ENCODE data around the gene PDE8A.

Gene PDE8A

GRCh38 chr15:85033148-85033547 lies 51.5 kb downstream of the PDE8A start:
- DNase-seq = no peak
- WGBS (ENCODE audit: extremely low coverage, insufficient coverage, low lambda C conversion rate) = no CpG with 5 or more reads among the region's 1 CpG
- H3K79me2 ChIP-seq (ENCODE audit: control insufficient read depth, insufficient read depth, low read length) = no peaks in the 10 kb centered on the region

GRCh38 chr15:85034276-85034675 lies 52.6 kb downstream of the PDE8A start:
- WGBS (ENCODE audit: extremely low coverage, insufficient coverage, low lambda C conversion rate) = no CpG with 5 or more reads among the region's 5 CpGs
- Histone ChIP-seq H3K4me2 (ENCODE audit: low read length) (no peak overlapping the region), H3K4ac (ENCODE audit: low read depth, low read length) (no peak overlapping the region), H2BK5ac (ENCODE audit: low read length) (no peak overlapping the region), H4K5ac (ENCODE audit: low read length) (no peak overlapping the region), H3K36me3 (ENCODE audit: control insufficient read depth, insufficient read depth, low read length) (no peaks in the 10 kb centered on the region), H3K27ac (ENCODE audit: low read depth, low read length) (no peak overlapping the region), H3K18ac (ENCODE audit: low read length) (no peak overlapping the region), H4K8ac (ENCODE audit: low read depth, low read length) (no peak overlapping the region), H3K79me1 (ENCODE audit: low read length) (no peaks in the 10 kb centered on the region), H2BK15ac (replicated peaks; ENCODE audit: low read depth) (no peak overlapping the region), H3K4me3 (ENCODE audit: low read length) (no peak overlapping the region), H3K27me3 (ENCODE audit: insufficient read depth, low read length, poor library complexity) (no peaks in the 10 kb centered on the region), H3K56ac (ENCODE audit: low read length) (no peak overlapping the region), H3K4me1 (ENCODE audit: control insufficient read depth, low read depth, low read length) (peaks cover 16% of the 10 kb centered on the region), H3K79me2 (ENCODE audit: control insufficient read depth, insufficient read depth, low read length) (no peaks in the 10 kb centered on the region), H3K9ac (ENCODE audit: low read length) (no peak overlapping the region), H3K23ac (ENCODE audit: low read length) (no peak overlapping the region), H2AK5ac (ENCODE audit: low read length) (no peak overlapping the region), H2BK120ac (ENCODE audit: low read depth, low read length) (no peak overlapping the region)
- DNase-seq = no peak

More at GRCh38 chr15:85033148-85033547, 51.5 kb downstream of the PDE8A start:
- H3K27me3 ChIP-seq (ENCODE audit: insufficient read depth, low read length, poor library complexity) = no peaks in the 10 kb centered on the region
- no peaks in the 10 kb centered on the region for H3K36me3 ChIP-seq (ENCODE audit: control insufficient read depth, insufficient read depth, low read length)
- no peak overlapping the region for H2BK120ac ChIP-seq (ENCODE audit: low read depth, low read length)
- H3K18ac ChIP-seq (ENCODE audit: low read length) = no peak overlapping the region
- H3K27ac ChIP-seq (ENCODE audit: low read depth, low read length) = no peak overlapping the region
- no peak overlapping the region for H2BK5ac ChIP-seq (ENCODE audit: low read length)
- H4K5ac ChIP-seq (ENCODE audit: low read length) = no peak overlapping the region
- H2AK5ac ChIP-seq (ENCODE audit: low read length) = no peak overlapping the region
- H3K56ac ChIP-seq (ENCODE audit: low read length) = no peak overlapping the region
- H3K4me1 ChIP-seq (ENCODE audit: control insufficient read depth, low read depth, low read length) = peaks cover 16% of the 10 kb centered on the region
- H3K4ac ChIP-seq (ENCODE audit: low read depth, low read length) = no peak overlapping the region
- H3K4me3 ChIP-seq (ENCODE audit: low read length) = no peak overlapping the region
- no peak overlapping the region for H4K8ac ChIP-seq (ENCODE audit: low read depth, low read length)
- H2BK15ac ChIP-seq (replicated peaks; ENCODE audit: low read depth) = no peak overlapping the region
- H3K23ac ChIP-seq (ENCODE audit: low read length) = no peak overlapping the region
- H3K79me1 ChIP-seq (ENCODE audit: low read length) = no peaks in the 10 kb centered on the region
- H3K9ac ChIP-seq (ENCODE audit: low read length) = no peak overlapping the region
- no peak overlapping the region for H3K4me2 ChIP-seq (ENCODE audit: low read length)

- H2BK120ac ChIP-seq (ENCODE audit: low read depth, low read length) = no peak overlapping the region
- H2AK5ac ChIP-seq (ENCODE audit: low read length) = no peak overlapping the region
- no peak overlapping the region for H3K23ac ChIP-seq (ENCODE audit: low read length)
- no peak overlapping the region for H3K4me2 ChIP-seq (ENCODE audit: low read length)
- no peak overlapping the region for H2BK5ac ChIP-seq (ENCODE audit: low read length)
- H3K27ac ChIP-seq (ENCODE audit: low read depth, low read length) = no peak overlapping the region
- no peak for DNase-seq
- H3K56ac ChIP-seq (ENCODE audit: low read length) = no peak overlapping the region
- H3K36me3 ChIP-seq (ENCODE audit: control insufficient read depth, insufficient read depth, low read length) = no peaks in the 10 kb centered on the region
- H3K4me1 ChIP-seq (ENCODE audit: control insufficient read depth, low read depth, low read length) = peaks cover 9% of the 10 kb centered on the region
- H4K5ac ChIP-seq (ENCODE audit: low read length) = no peak overlapping the region
- H2BK15ac ChIP-seq (replicated peaks; ENCODE audit: low read depth) = no peak overlapping the region
- H3K4me3 ChIP-seq (ENCODE audit: low read length) = no peak overlapping the region
- no peaks in the 10 kb centered on the region for H3K79me1 ChIP-seq (ENCODE audit: low read length)
- no peaks in the 10 kb centered on the region for H3K79me2 ChIP-seq (ENCODE audit: control insufficient read depth, insufficient read depth, low read length)
- H4K8ac ChIP-seq (ENCODE audit: low read depth, low read length) = no peak overlapping the region
- no peak overlapping the region for H3K4ac ChIP-seq (ENCODE audit: low read depth, low read length)
- no peak overlapping the region for H3K9ac ChIP-seq (ENCODE audit: low read length)
- no peaks in the 10 kb centered on the region for H3K27me3 ChIP-seq (ENCODE audit: insufficient read depth, low read length, poor library complexity)
- no peak overlapping the region for H3K18ac ChIP-seq (ENCODE audit: low read length)
Measured at GRCh38 chr15:85035980-85036379, 54.3 kb downstream of the PDE8A start.

- H3K4me1 ChIP-seq (ENCODE audit: control insufficient read depth, low read depth, low read length) = peaks cover 5% of the 10 kb centered on the region
- no peak overlapping the region for H3K27ac ChIP-seq (ENCODE audit: low read depth, low read length)
- no peak overlapping the region for H3K9ac ChIP-seq (ENCODE audit: low read length)
- no peak for DNase-seq
- no peak overlapping the region for H2BK120ac ChIP-seq (ENCODE audit: low read depth, low read length)
- no peak overlapping the region for H3K4ac ChIP-seq (ENCODE audit: low read depth, low read length)
- no peak overlapping the region for H2AK5ac ChIP-seq (ENCODE audit: low read length)
- no peak overlapping the region for H2BK15ac ChIP-seq (replicated peaks; ENCODE audit: low read depth)
- WGBS (ENCODE audit: extremely low coverage, insufficient coverage, low lambda C conversion rate) = no CpG with 5 or more reads among the region's 3 CpGs
- H3K23ac ChIP-seq (ENCODE audit: low read length) = no peak overlapping the region
- H3K4me3 ChIP-seq (ENCODE audit: low read length) = no peak overlapping the region
- no peak overlapping the region for H4K5ac ChIP-seq (ENCODE audit: low read length)
- H3K27me3 ChIP-seq (ENCODE audit: insufficient read depth, low read length, poor library complexity) = no peaks in the 10 kb centered on the region
- no peak overlapping the region for H3K18ac ChIP-seq (ENCODE audit: low read length)
- no peak overlapping the region for H2BK5ac ChIP-seq (ENCODE audit: low read length)
- no peak overlapping the region for H4K8ac ChIP-seq (ENCODE audit: low read depth, low read length)
- no peaks in the 10 kb centered on the region for H3K79me2 ChIP-seq (ENCODE audit: control insufficient read depth, insufficient read depth, low read length)
- H3K4me2 ChIP-seq (ENCODE audit: low read length) = no peak overlapping the region
- H3K36me3 ChIP-seq (ENCODE audit: control insufficient read depth, insufficient read depth, low read length) = no peaks in the 10 kb centered on the region
- peak overlapping the region; percentile 17 for H3K56ac ChIP-seq (ENCODE audit: low read length)
- no peaks in the 10 kb centered on the region for H3K79me1 ChIP-seq (ENCODE audit: low read length)
Measured at GRCh38 chr15:85036716-85037115, 55.1 kb downstream of the PDE8A start.

DNA sequence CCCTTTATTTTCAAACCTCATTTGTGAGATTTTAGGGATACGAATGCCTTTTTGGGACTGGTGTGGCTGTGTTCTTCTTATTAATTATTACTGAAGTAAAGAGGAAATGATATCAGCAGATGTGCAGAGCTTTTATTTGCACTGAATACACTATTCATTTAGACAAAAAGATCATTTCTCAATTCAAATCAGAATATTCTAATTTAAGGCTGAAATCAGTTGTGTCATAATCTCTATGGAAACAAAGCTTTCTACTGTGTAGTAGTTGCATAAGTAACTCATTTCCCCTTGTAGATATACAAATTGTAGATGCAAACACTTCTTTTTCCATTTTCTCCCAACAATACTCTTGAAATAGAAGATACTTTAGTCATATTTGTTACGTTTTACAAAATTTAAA lies 56.0 kb downstream of the PDE8A start:
- Histone ChIP-seq H3K27ac (ENCODE audit: low read depth, low read length) (no peak overlapping the region), H3K79me2 (ENCODE audit: control insufficient read depth, insufficient read depth, low read length) (no peaks in the 10 kb centered on the region), H4K8ac (ENCODE audit: low read depth, low read length) (no peak overlapping the region), H3K56ac (ENCODE audit: low read length) (no peak overlapping the region), H3K27me3 (ENCODE audit: insufficient read depth, low read length, poor library complexity) (no peaks in the 10 kb centered on the region), H3K4ac (ENCODE audit: low read depth, low read length) (no peak overlapping the region), H3K79me1 (ENCODE audit: low read length) (no peaks in the 10 kb centered on the region), H3K9ac (ENCODE audit: low read length) (no peak overlapping the region), H3K23ac (ENCODE audit: low read length) (no peak overlapping the region), H2BK120ac (ENCODE audit: low read depth, low read length) (no peak overlapping the region), H3K36me3 (ENCODE audit: control insufficient read depth, insufficient read depth, low read length) (no peaks in the 10 kb centered on the region), H3K18ac (ENCODE audit: low read length) (no peak overlapping the region), H4K5ac (ENCODE audit: low read length) (no peak overlapping the region), H3K4me2 (ENCODE audit: low read length) (no peak overlapping the region), H2BK5ac (ENCODE audit: low read length) (no peak overlapping the region), H3K4me3 (ENCODE audit: low read length) (no peak overlapping the region), H3K4me1 (ENCODE audit: control insufficient read depth, low read depth, low read length) (peaks cover 6% of the 10 kb centered on the region), H2AK5ac (ENCODE audit: low read length) (no peak overlapping the region), H2BK15ac (replicated peaks; ENCODE audit: low read depth) (no peak overlapping the region)
- no peak for DNase-seq
- WGBS (ENCODE audit: extremely low coverage, insufficient coverage, low lambda C conversion rate) = no CpG with 5 or more reads among the region's 2 CpGs

- no peak overlapping the region for H3K18ac ChIP-seq (ENCODE audit: low read length)
- DNase-seq = no peak
- no peak overlapping the region for H2BK5ac ChIP-seq (ENCODE audit: low read length)
- no peak overlapping the region for H2AK5ac ChIP-seq (ENCODE audit: low read length)
- H3K27ac ChIP-seq (ENCODE audit: low read depth, low read length) = no peak overlapping the region
- H3K56ac ChIP-seq (ENCODE audit: low read length) = no peak overlapping the region
- no peak overlapping the region for H4K8ac ChIP-seq (ENCODE audit: low read depth, low read length)
- H3K4me3 ChIP-seq (ENCODE audit: low read length) = no peak overlapping the region
- H3K4ac ChIP-seq (ENCODE audit: low read depth, low read length) = no peak overlapping the region
- peaks cover 3% of the 10 kb centered on the region for H3K79me1 ChIP-seq (ENCODE audit: low read length)
- WGBS (ENCODE audit: extremely low coverage, insufficient coverage, low lambda C conversion rate) = no CpG with 5 or more reads among the region's 5 CpGs
- H2BK120ac ChIP-seq (ENCODE audit: low read depth, low read length) = no peak overlapping the region
- H3K79me2 ChIP-seq (ENCODE audit: control insufficient read depth, insufficient read depth, low read length) = no peaks in the 10 kb centered on the region
- H3K23ac ChIP-seq (ENCODE audit: low read length) = no peak overlapping the region
- H3K27me3 ChIP-seq (ENCODE audit: insufficient read depth, low read length, poor library complexity) = no peaks in the 10 kb centered on the region
- H2BK15ac ChIP-seq (replicated peaks; ENCODE audit: low read depth) = no peak overlapping the region
- no peak overlapping the region for H3K9ac ChIP-seq (ENCODE audit: low read length)
- H3K36me3 ChIP-seq (ENCODE audit: control insufficient read depth, insufficient read depth, low read length) = no peaks in the 10 kb centered on the region
- H4K5ac ChIP-seq (ENCODE audit: low read length) = no peak overlapping the region
- no peak overlapping the region for H3K4me2 ChIP-seq (ENCODE audit: low read length)
- peaks cover 7% of the 10 kb centered on the region for H3K4me1 ChIP-seq (ENCODE audit: control insufficient read depth, low read depth, low read length)
Measured at GRCh38 chr15:85041230-85041629, 59.6 kb downstream of the PDE8A start.

Measured in mesendoderm (in vitro differentiated cells).